Activated naive CD4-positive, alpha-beta T cell treated with anti-CD3 and anti-CD28 coated beads, Interleukin-2, amount 50 U/mL, for 16 hours (primary cell): Measurements from ENCODE around the gene SDR39U1.

Source experiments
- DNase-seq: peaks from one replicate; pipeline ENCODE4 v3.0.0-alpha.2; 2020

The SDR39U1 gene

DNA sequence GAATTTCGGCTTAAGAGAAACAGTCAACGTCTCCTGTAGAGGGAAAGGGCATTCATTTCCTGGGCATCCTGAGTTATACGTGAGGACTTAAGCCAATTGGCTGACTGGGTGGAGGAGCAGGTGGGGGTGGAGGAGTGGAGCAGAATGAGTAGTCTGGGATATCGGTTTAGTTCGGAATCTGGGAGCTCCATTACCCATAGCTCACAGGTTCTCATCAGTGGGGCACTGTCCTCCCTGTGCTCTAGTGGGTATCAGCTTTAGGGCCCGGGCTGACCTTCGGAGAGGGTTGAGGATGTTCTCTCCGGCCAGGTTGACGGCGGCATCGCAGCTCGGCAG, 704 bp downstream of the SDR39U1 start:
- DNase-seq = no peak

DNA sequence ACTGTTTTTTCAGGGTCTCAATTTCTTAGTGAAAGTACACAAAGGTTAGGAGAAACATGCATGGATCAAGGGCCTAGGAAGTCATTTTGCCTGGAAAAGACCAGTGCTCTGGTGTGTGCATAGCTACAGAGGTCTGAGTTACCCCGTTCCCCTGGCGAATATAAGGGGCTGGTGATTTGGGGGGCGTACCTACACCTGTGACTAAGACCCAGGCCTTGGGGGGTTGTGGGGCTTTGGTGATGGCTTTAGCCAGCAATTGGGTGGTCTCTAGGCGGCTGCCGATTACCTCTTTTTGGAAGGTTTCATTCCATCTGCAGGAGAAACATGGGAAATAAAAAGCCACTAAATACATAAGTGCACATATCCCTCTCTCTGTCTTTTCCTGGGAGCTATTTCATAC, 1.1 kb downstream of the SDR39U1 start:
- DNase-seq = no peak

DNA sequence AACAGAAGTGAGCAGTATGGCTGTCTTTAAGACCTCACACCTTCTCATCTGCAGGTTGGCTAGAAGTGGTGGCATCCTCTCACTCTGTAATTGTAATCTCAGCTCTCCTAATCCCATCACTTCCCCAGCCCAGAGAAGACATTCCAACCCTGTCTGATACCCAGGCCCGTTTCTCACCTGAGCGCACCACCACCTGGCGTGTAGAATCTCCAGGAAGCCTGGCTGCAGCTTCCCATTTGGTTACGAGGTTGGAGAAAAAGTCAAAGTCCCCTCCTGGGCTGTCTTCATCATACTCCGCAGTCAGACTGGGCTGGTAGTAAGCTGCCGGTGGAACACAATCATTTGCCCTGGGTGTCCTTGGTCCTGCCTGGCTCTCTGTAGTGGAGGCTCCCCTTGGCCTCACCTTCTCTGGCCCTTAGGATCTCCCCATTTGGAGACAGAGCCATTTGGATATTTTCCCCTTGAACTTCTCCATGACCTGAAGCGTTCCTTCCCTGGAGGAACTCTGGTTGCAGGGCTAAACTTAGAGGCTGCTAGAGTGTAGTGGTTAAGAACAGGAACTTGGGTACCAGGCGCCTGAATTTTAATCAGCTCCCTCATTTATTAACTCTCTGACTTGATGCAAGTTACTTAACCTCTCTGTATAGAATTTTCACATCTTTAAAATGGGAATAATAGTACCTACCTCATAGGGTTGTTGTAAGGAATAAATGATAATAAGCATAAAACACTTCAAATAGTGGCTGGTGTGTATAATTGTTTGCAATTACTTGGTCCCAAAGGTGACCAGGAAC, 1.8 kb downstream of the SDR39U1 start:
- no peak for DNase-seq

DNA sequence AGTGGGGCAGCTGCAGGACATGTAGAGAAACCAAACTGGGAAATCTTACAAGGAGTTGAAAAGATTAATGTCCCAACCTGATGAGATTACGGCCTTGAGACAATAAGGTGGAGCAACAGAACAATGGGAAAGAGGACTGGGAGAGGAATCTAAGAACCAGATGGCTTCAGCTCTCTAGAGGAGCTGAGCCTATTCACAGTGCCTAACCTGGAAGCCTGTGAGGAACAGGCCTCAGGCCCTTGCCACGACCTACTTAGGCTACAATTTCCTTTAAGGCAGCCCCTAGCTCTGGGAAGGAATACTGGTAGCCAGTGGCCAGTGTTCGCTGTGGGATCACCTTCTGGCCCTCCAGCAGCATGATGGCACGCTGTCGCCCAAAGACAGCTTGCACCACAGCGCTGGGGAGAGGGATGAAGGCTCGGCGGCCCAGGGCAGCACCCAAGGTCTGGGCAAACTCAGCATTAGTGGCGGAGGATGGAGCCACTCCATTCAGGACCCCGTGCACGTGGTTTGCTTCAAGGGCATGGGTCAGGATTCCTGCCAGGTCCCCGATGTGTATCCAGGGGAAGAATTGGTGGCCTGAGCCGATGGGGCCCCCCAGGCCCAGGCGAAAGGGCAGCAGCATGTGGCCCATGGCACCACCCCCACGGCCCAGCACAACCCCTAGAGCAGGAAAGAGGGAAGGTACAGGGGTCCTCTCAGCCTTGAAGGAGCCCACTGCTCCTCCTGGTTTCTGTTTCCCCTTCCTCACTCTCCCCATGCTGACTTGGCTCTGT, 2.6 kb downstream of the SDR39U1 start:
- no peak for DNase-seq

DNA sequence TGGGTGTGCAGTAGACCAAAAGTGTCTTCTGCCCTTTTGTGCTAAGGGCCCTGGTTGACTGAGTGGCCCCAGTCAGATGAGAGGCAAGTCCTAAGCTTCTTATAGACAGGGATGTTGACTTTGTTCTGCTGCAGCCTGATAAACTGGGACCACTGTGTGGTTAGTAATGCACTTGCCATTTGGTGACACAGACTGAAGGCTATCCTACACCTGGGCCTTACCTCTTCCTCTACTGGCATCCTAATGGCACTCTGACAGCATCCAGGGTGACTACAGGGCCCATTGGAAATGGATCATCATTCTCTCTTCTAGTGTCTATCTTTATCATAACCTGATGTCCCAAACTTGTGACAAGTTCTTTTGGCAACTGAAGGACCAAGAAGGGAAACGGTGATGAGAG, 3.3 kb downstream of the SDR39U1 start:
- no peak for DNase-seq

DNA sequence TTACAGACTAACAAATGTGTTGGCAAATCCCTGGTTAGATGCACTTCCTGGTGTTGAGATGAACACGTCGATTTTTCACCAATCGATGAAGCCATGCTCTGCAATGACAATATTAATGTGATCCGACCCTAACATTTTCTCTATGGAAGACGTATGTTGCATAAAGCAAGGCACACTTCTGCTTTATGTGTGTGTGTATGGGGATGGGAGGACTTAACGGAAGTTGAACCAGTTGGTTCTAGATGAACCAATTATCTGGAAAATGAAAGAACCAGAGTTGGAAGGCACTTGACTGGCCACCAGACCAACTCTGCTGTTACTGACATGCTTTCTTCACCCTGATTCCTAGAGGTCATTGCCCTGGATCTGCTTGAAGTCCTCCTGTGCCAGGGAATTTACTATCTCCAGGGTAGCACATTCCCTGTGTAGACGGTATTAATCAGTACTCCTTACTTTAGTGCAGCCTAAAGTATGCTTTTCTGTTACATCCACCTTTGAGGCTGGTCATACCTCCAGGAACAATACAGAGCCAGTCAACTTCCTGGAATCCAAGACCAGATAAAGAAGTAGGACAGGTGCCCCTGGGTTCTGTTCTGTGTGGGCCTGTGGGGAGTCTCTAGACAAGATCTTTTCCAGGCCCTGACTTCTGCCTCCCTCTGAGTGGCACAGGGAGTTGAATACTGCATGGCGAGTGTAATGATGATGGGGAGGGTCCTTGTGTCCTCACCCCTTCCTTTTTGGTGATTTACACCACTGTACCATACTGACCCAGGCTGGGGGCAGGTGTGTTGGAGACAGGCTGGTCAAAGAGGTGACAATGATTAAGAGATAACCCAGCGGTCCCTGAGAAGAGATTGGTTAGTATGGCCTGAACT, 4.1 kb downstream of the SDR39U1 start:
- no peak for DNase-seq

DNA sequence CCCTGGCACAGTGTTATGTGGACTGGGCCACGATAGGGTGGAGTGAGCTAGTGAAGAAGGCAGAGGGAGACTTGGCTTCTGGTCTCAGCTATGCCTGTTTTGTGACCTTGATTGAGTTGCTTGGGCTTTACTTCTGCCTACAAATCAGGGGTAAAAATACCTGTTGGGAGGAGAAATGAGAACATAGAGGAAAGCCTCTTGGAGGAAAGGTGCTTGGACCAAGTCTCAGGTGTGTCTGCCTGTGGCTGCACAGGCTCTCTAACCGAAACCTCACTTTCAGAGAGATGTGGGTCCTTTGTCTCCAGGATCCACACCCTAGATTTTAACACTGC, 4.9 kb downstream of the SDR39U1 start:
- DNase-seq = no peak

DNA sequence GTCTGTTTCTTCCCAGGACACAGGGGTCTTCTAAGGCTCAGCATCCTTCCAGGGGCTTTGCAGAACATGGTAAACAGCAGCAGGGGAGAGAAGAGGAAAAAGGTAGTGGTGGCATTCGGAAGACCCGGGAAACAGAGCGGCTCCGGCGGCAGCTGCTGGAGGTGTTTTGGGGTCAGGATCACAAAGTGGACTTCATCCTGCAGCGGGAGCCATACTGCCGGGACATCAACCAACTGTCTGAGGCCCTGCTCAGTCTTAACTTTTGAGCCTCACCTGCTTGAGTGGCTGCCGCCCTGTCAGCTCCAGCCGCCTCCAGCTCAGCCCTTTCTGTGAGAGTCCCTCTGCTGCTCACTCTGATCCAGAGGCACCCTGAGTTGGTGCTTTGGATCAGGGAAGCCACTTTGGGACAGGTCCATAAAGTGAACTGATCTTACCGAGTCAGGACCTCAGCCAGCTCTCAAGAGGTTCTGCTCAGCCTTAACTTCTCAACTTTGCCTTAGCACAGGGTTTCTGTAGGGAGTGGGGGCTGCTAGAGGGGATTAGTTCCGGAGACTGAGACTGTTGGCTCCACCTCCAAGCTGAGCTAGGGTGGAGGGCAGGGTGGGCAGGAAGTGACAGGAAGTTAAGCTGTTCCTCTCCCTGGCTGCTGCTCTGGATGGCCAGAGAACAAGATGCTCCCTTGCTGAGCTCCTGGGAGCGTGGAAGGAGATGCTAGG, 5.4 kb downstream of the SDR39U1 start:
- no peak for DNase-seq

DNA sequence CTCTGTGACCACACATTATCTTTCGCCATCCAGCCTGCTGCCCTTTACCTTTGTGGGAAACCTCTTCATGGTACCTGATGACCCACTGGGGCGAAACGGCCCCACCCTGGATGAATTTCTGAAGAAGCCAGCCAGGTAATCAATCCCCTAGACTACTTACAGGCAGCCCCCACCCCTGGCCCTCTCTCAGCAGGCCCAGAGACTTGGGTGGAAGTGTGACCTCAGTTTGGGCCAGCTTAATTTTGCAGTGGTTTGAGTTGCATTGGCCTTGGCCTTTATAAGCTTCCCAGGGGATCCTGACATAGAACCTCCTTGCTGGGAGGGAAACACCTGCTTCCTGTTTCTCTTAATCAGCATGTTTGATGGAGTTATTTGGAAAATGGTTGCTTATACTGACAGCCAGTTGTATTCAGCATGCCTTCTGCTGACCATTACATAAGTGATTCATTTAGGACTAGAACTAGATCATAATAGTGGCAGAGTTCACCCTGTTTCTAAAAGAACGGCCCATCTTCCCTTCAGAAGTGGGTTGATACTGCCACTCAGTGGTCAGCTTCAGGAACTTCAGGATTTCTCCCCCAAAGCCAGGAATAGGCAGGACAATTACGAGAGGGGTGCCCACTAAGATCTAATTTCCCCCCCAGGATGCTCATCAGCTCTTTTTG, 6.1 kb downstream of the SDR39U1 start:
- DNase-seq = no peak

DNA sequence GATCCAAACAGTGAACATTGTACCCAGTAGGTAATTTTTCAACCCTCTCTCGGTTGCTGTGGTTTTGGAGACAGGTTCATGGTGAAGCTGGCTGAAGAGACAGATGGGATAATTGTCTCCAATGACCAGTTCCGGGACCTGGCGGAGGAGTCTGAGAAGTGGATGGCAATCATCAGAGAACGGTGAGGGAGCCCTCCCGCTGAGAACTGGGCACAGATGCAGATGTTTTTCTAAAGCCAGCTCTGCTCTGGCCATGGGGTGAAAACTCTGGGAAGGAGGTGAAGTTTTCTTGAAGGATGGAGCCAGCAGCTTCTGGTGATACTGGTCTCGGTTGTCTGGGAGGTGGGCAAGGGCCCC, 6.6 kb downstream of the SDR39U1 start:
- DNase-seq = no peak

DNA sequence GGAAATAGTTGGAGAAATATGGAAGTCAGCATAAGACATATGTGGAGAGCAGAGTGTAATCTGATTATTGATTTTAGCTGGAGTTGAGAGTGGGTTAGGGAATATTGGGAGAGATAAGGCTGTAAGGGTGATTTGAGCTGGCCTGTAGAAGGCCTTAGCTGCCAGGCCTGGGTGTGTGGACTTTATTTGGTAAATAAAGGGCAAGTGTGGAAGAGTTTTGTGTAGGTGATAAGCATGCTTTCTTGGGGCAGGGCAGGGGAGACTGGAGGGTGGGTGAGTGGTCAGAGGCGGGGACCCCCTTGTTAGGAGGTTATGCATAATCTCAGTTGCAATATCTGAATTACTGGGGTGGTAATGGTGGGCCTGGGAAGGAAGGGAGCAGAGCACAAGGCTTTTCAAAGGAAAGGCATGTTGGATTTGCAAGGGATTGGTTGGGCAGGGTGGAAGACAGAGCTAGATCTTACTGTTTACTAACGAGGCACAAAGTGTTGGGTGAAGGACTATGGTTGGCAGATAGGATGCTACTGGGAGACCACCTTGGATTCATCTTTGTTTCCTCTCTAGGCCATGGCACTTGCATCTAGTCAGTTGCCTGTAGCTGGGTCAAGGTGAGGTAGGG, 7.3 kb downstream of the SDR39U1 start:
- no peak for DNase-seq

DNA sequence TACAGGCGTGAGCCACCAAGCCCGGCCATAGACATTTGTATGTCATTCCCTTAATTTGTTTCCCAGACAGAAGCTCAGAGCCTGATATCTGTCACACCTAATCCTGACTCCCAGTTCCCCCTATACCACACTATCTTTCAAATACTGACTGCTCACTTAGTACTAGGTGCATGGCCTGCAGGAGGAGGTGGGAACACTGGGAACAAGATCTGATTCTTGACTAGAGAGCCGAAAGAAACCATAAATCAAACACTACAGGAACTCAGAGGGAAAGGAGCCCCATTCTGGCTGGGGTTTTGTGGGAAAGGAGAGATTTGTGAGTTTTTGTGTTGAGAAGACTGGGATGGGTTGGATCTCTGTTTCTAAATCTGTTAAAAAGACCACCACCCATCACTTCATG, 7.9 kb downstream of the SDR39U1 start:
- no peak for DNase-seq

DNA sequence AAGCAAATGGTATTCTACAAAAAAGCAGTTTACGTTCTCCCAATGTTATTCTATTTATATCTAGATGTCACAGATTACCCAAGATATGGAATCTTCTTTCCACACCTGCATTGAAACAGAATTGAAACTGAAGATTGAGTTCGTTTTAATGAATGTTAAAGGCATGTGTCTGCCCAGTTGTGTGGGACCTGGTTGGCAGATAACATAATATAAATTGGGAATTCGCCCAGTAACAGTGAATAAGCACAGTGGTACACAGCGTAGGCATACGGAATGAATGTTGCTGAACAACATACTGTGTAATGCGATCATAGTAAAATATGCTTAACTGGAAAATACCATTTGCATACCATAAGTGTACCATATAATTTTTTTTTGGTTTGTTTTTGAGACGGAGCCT, 8.5 kb downstream of the SDR39U1 start:
- DNase-seq = no peak

DNA sequence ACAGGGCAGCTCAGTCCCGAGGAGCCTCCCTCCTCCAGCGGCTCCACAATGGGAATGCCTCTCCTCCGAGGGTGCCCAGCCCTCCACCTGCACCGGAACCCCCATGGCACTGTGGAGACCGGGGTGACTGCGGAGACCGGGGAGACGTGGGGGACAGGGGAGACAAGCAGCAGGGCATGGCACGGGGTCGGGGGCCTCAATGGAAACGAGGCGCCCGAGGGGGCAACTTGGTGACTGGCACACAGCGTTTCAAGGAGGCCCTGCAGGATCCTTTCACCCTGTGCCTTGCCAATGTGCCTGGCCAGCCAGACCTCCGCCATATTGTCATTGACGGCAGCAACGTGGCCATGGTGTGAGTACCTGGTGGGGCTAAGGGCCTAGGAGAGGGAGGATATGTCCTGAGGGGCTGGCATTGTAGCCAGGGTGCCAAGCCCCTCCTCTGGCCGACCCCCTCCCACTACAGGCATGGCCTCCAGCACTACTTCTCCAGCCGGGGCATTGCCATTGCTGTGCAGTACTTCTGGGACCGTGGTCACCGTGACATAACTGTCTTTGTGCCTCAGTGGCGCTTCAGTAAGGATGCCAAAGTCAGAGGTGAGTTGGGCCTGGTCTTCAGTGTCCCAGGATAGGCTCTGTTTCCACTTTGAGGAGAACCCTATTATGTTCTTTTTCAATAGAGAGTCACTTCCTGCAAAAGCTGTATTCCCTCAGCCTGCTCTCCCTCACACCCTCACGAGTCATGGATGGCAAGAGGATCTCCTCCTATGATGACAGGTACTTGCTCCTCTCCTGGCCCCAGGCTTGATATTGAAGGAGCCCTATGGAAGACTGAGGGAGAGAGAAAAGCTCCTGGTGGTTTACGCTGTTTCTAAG, 10.1 kb downstream of the SDR39U1 start:
- no peak for DNase-seq

DNA sequence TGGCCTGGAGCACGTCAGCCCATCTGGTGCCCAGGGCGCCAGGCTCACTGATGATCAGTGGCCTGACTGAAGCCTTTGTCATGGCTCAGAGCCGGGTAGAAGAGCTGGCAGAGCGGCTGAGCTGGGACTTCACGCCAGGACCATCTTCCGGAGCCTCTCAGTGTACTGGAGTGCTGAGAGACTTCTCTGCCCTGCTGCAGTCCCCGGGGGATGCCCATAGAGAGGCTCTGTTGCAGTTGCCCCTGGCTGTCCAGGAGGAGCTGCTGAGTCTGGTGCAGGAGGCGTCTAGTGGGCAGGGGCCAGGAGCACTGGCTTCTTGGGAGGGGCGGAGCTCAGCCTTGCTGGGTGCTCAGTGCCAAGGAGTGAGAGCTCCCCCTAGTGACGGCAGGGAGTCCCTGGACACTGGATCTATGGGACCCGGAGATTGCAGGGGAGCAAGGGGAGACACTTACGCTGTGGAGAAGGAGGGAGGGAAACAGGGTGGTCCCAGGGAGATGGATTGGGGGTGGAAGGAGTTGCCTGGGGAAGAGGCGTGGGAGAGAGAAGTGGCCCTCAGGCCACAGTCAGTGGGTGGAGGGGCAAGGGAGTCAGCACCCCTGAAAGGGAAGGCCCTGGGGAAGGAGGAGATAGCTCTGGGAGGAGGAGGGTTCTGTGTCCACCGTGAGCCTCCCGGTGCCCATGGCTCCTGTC, 10.9 kb downstream of the SDR39U1 start:
- DNase-seq = peak; percentile 90

DNA sequence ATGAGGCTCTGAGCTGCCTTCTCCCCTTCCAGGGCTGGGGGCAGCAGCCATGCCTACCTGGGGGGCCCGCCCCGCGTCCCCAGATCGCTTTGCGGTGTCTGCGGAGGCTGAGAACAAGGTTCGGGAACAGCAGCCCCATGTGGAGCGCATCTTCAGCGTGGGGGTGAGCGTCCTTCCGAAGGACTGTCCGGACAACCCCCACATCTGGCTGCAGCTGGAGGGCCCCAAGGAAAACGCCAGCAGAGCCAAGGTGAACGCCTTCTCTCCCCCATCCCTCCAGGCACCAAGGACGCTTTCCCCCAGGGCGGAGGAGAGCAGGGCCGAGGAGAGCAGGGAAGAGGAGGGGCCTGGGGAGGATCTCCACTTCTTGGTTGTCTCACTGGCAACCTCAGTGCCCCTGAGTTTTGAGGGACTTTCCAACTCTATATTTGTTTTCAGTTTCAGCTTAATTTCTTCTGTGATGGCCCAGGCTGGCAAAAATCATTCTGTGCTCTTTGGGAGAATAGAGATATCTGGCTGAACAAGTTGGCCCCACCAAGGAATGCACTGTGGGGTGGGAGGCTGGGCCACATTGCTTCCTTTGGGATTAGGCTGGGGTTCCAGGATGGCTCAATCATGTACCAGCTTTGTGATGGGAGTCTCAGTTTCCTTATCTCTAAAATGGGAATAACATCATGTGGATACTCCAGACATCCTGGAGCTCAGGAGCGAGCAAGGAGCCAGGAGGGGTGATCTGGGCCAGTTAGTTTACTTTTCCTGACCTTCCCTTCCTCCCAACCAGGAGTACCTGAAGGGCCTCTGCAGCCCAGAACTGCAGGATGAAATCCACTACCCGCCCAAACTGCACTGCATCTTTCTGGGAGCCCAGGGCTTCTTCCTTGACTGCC, 11.7 kb downstream of the SDR39U1 start:
- DNase-seq = peak; percentile 78

DNA sequence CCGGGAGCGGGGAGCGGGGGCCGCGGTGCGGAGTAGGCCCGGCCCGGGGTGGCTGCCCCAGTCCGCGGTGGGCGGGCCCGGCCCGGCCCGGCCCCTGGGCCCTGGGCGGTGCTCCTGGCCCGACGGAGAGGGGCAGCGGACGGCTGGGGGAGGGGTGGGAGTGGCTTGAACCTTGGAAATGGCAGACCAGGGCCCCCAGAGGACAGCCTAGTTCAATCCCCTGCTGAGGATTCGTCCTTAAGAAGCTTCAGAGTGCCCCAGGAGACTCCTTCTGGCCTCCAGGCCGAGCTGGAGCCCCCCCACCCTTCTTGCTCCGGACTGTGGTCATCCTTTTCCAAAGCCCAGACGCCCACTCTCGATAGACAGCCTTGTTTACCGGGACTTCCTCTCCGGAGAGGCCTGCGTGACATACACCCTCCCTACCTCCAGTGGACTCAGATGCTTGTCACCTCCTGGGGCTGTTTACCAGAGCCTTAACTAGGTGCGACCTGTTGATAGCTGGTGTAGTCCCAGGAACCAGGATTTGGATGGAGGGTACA, 12.4 kb downstream of the SDR39U1 start:
- DNase-seq = peak; percentile 53

DNA sequence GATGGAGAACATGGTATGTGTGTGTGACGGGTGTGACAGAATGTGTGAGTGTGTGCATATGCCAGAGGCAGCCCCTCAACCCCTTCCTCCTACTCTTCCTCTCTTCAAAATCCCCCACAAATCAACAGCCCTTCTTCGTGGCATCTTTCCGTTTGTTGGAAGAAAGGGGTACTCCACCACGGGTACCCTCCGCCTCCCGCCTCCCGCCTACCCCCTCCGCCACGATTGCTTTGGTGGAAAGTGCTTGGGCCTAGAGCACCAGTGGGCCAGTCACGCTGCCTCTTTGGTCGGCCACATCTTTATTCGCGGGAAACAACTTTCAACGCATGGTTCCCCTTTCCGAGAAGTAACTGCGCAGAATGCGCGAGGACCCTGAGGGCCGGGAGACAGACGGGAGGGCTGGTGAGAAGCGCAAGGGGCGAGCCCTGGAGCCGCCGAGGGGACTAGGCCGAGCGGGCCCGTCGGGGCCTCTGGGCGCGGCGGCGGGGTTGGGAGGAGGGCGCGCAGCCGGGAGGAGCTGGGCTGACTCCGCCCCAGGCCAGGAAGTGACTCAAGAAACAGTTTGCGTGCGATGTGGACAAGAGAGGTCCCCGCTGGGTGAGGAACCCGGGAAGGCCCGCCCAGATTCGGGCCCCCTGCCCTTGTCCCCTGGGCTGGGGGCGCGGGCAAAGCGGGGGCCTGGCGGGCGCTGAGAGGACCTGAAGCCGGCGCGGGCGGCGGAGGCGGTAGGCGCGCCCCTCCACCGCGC, 13.0 kb downstream of the SDR39U1 start, which contains the start of the genes CBLN3 and KHNYN:
Gene CBLN3, minus strand, starts transcription at position 274 of the 748 bp plus-strand sequence. CDS start 614 bp downstream, outside the sequence.
Gene KHNYN, plus strand, starts transcription at position 560 of the 748 bp plus-strand sequence. CDS start 777 bp downstream, outside the sequence.
- DNase-seq = peak; percentile 90
